A673 (cell line): Measurements from ENCODE around the gene LCT. TPM values are rescaled to one million over a fixed set of nuclear protein-coding genes. Genes with fewer than 3 reads are reported as not detected.

ENCODE experiments used
- BruUV-seq: library from RNA; stranded (reverse); fragments of 400-500 nt; replicated peaks from 2 replicates; lab custom pipeline; 2021; lab: Mats Ljungman, UMichigan
- CTCF ChIA-PET: fragments of 300-600 bp; sonication (Branson Sonifier 250); formaldehyde crosslinking; loops from one replicate; lab custom pipeline; 2022; ENCODE audit warnings: antibody characterized with exemption; lab: Charles Lee
- POLR2A ChIA-PET: fragments of 300-600 bp; sonication (Branson Sonifier 250); formaldehyde crosslinking; loops from one replicate; lab custom pipeline; 2022; ENCODE audit warnings: antibody characterized with exemption; ENCODE audit not compliant: low non-redundant PET; lab: Charles Lee
- DNase-seq: peaks from one replicate; pipeline ENCODE4 v3.0.0-alpha.2; 2015; ENCODE audit warnings: low spot score
- H3K27ac ChIP-seq: fragments of 200-600 bp; sonication (generic); 2 replicates; pipeline ENCODE4 v1.5.1; 2016; ENCODE audit warnings: mixed run types, low read depth, mild to moderate bottlenecking, mixed read lengths, antibody characterized with exemption, low read length; ENCODE audit not compliant: poor library complexity, severe bottlenecking
- H3K27me3 ChIP-seq: fragments of 200-600 bp; sonication (generic); replicated peaks from 2 replicates; pipeline ENCODE4 v1.6.1; 2017; ENCODE audit warnings: mixed run types, low read depth, mild to moderate bottlenecking, mixed read lengths, antibody characterized with exemption, low read length; ENCODE audit not compliant: insufficient read depth, poor library complexity
- H3K36me3 ChIP-seq: fragments of 200-600 bp; sonication (generic); 2 replicates; pipeline ENCODE4 v1.6.1; 2016; ENCODE audit warnings: mixed run types, mild to moderate bottlenecking, mixed read lengths, antibody characterized with exemption, low read length; ENCODE audit not compliant: insufficient read depth, poor library complexity, severe bottlenecking
- H3K4me1 ChIP-seq: fragments of 200-600 bp; sonication (generic); 2 replicates; pipeline ENCODE4 v1.6.1; 2017; ENCODE audit warnings: mixed run types, mild to moderate bottlenecking, mixed read lengths, antibody characterized with exemption, low read length; ENCODE audit not compliant: insufficient read depth, poor library complexity, severe bottlenecking
- H3K4me3 ChIP-seq: fragments of 200-600 bp; sonication (generic); 2 replicates; pipeline ENCODE4 v1.5.1; 2016; ENCODE audit warnings: low read depth, mixed run types, mild to moderate bottlenecking, mixed read lengths, low read length; ENCODE audit not compliant: poor library complexity, severe bottlenecking
- H3K9me3 ChIP-seq: fragments of 200-600 bp; sonication (generic); 2 replicates; pipeline ENCODE4 v1.6.1; 2016; ENCODE audit warnings: mixed run types, low read depth, mild to moderate bottlenecking, mixed read lengths, antibody characterized with exemption, low read length; ENCODE audit not compliant: poor library complexity, severe bottlenecking
- CTCF ChIP-seq: fragments of 300-800, 200-600 bp; sonication (generic); conservative IDR thresholded peaks from 2 replicates; pipeline ENCODE4 v1.5.1; 2017; ENCODE audit warnings: low read depth, mild to moderate bottlenecking, antibody characterized with exemption, low read length, moderate library complexity, mixed read lengths
- EZH2 ChIP-seq: fragments of 200-600 bp; sonication (generic); IDR thresholded peaks from 2 replicates; pipeline ENCODE4 v1.6.1; 2017; ENCODE audit warnings: borderline replicate concordance, low read depth, mild to moderate bottlenecking, mixed read lengths, antibody characterized with exemption, low read length; ENCODE audit not compliant: poor library complexity, severe bottlenecking
- intact Hi-C: fragments of 100-400 bp; cut with micrococcal nuclease; formaldehyde crosslinking; loops from one replicate; pipeline ENCODE4 v1.10.0; 2022; ENCODE audit not compliant: unreplicated experiment
- total RNA-seq: library from RNA; stranded (reverse); gene quantifications from 2 replicates; pipeline ENCODE4 v1.2.3, GENCODE V29; 2021

Gene LCT
- total RNA-seq, 1 experiment from 2014 or later: 0.39 TPM

GRCh38 chr2:135825550-135826176, 11.3 kb downstream of the LCT start:
- H3K4me1 ChIP-seq: peaks cover 4% of the 10 kb centered on the region
- no peak for TF ChIP-seq EZH2
- TF ChIP-seq CTCF: no peak
- intact Hi-C loops: no loop called here
- H3K27me3 ChIP-seq: no peaks in the 10 kb centered on the region
- no TSS peak for BruUV-seq
- ChIA-PET POLR2A (no interaction called here), CTCF (interaction anchor here (1.1 kb wide), 1 partner anchor 28 kb away, joined by 3 read pairs; no protein-coding TSS in a partner anchor)
- no peaks in the 10 kb centered on the region for H3K9me3 ChIP-seq
- no peak overlapping the region for H3K27ac ChIP-seq
- no peak for DNase-seq
- no peak overlapping the region for H3K4me3 ChIP-seq
- H3K36me3 ChIP-seq: no peaks in the 10 kb centered on the region

- H3K27ac ChIP-seq: no peak overlapping the region
- H3K4me3 ChIP-seq: no peak overlapping the region
- no TSS peak for BruUV-seq
- intact Hi-C loops: no loop called here
- no peak for DNase-seq
- ChIA-PET CTCF (interaction anchor here (1.1 kb wide), 1 partner anchor 27 kb away, joined by 3 read pairs; no protein-coding TSS in a partner anchor), POLR2A (no interaction called here)
- no peaks in the 10 kb centered on the region for H3K27me3 ChIP-seq
- H3K4me1 ChIP-seq: peaks cover 4% of the 10 kb centered on the region
- no peaks in the 10 kb centered on the region for H3K36me3 ChIP-seq
- no peaks in the 10 kb centered on the region for H3K9me3 ChIP-seq
- TF ChIP-seq CTCF (no peak), EZH2 (no peak)
These were observed 11.9 kb downstream of the LCT start for GRCh38 chr2:135825131-135825530.

- Histone ChIP-seq H3K4me1 (no peaks in the 10 kb centered on the region), H3K27me3 (no peaks in the 10 kb centered on the region), H3K27ac (no peak overlapping the region), H3K36me3 (no peaks in the 10 kb centered on the region), H3K4me3 (no peak overlapping the region), H3K9me3 (no peaks in the 10 kb centered on the region)
- TF ChIP-seq EZH2: no peak
- no peak for TF ChIP-seq CTCF
- ChIA-PET CTCF (no interaction called here), POLR2A (no interaction called here)
- intact Hi-C loops: no loop called here
- DNase-seq: no peak
- no TSS peak for BruUV-seq
These were observed 14.1 kb downstream of the LCT start for GRCh38 chr2:135822855-135823254.
